ENCODE measurements around the gene ZBTB38.

DNA sequence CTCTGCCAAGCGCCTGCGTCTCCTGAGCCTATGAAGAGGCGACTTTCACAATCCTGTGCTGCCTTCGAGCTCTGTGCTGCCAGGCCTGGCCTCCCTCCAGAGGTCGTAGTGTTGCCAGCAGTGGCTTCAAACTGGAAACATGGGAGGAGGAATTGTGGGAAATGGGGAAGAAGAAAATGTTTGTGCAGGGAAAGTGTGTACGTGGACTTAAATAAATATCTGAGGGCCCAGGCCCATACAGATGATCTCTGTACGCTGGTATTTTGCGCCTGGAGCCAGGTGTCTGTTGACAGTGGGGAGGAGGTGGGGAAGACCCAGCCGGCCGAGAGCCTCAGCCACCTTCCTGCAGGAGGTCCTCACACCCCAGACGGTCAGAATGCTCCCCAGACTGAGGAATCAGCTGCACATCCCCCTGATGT lies 44.6 kb downstream of the ZBTB38 start:
- TF ChIP-seq EP300 (conservative IDR thresholded peaks at IDR 0.05; ENCODE audit: poor library complexity, severe bottlenecking), result no peak
- no peak for TF ChIP-seq CTCF (IDR thresholded peaks at IDR 0.05; ENCODE audit: poor library complexity, severe bottlenecking)
- no peak for TF ChIP-seq EZH2 (IDR thresholded peaks at IDR 0.05; ENCODE audit: borderline replicate concordance, insufficient read depth, low read length, poor library complexity, severe bottlenecking)
- no peak for TF ChIP-seq POLR2AphosphoS5 (IDR thresholded peaks at IDR 0.05)
- TF ChIP-seq TAF1 (IDR thresholded peaks at IDR 0.05; ENCODE audit: low read depth), result no peak
- no peak for TF ChIP-seq MXI1 (conservative IDR thresholded peaks at IDR 0.05; ENCODE audit: poor library complexity, severe bottlenecking)
- no peak for TF ChIP-seq SMC3 (conservative IDR thresholded peaks at IDR 0.05; ENCODE audit: poor library complexity)
- TF ChIP-seq RAD21 (conservative IDR thresholded peaks at IDR 0.05), result no peak

Measured in neural cell (in vitro differentiated cells).